GM19372 (cell line): ENCODE measurements around the gene PPFIA4.

Experiments used
- ATAC-seq: cut with Tn5 transposase; IDR thresholded peaks from one replicate; pipeline ENCODE4 v1.9.1; 2021; ENCODE audit warnings: mild to moderate bottlenecking, low read depth, moderate library complexity; ENCODE audit not compliant: unreplicated experiment

The PPFIA4 gene

DNA sequence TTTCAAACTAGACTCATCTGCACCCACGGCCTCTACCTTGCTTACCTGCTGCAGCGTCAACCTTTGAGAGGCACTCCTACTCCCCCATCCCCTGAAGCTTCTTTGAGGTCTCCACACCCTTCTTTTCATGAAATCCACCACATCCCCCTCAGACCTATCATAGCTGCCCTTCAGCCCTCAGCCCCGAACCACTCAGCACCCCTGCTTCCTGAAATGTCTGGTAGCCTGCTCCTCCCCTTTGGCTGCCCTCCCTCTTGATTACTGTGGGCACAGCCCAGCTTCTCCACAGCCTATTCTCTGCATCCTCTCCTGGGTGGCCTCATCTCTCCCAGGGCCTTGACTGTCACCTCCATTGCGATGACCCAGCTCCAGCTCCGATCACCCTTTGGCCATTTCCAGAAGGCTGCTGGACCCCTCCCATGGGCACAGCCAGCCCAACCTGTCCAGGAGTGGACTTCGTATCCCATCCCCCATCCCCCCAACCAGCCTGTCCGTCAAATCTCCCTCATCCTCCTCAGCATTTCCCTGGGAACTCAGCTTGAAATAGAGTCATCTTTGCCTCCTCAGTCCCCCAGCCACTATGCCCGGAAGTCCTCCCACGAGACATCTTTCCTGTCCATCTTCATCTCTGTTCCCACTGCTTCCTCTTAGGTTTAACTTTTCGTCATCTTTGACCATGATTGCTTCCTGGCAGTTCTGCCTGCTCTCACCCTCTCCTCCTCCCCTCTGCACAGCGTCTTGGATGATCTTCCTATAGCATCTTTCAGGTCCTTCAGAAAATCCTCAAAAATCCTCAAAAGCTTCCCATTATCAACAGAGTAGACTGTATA is 95.1 kb downstream of the PPFIA4 start:
- no peak for ATAC-seq

DNA sequence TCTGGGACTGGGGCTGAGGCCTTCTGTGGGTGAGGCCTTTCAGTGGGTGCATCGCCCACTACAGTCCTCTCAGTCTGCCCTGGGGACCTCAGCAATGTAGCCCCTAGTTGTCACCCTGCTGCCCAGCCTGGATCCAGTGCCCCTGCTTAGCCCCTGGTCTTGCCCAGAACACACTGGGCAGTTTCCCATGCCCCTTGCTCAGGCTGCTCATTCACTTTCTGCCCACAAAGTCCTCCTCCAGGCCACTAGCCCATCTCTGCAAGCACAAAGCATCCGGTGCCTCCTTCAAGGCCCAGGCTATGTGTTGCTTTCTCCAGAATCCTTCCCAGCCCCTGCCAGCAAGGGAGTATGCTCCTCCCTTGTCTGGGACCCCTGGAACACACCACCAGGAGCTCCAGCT is 95.9 kb downstream of the PPFIA4 start:
- ATAC-seq = no peak

DNA sequence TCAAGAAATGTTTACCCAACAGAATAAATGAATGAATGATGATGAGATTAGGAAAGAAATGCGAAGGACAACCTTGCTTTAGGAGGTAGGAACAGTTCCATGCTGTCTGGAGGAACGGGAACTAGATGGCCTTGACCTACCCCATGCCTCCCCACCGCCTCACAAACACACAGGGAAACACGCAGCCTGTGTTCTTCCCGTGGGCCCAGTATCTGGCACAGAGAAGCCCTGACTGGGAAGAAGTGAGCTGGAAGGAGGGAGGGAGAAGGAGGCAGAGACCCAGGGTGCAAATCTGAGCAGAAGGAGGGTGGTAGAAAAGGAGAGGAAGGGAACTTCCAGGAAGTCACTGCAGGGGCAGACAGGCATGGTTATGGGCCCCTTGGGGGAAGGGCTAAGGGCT is 97.7 kb downstream of the PPFIA4 start:
- no peak for ATAC-seq

DNA sequence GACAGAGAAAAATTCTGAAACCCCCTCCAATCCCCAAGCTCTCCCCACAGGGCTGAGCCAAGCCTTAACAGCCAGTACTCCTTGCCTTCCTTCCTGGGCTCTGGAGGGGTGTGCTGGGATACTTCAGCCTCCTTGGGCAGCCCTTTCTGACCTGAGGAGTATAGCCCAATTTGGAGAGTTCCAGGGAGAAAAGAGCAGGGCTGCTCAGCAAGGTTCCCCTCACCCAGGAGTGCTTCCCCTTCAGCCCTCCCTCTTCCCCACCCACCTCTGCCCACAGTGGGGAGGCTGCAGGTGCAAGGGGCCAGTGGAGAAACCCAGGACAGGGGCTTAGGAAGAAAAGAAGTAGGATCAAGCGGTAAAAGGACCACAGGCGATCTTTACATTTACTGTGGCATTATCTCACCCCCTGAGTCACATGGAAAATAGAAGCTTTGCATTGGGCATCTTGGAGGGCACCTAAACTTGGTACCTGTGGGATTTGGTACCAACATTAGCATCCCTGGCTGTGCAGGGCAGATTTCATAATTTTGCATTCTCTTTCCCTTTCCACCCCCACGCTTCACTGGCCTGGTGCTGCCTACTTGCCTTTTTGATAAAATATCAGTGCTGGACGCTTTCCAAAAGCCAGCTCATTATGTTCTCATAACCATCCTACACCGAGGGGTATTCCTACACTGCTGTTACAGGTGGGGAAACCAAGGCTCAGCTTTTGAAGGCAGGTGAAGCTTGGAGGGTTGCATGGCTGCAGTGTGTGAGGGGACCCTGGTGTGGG is 98.4 kb downstream of the PPFIA4 start:
- no peak for ATAC-seq

DNA sequence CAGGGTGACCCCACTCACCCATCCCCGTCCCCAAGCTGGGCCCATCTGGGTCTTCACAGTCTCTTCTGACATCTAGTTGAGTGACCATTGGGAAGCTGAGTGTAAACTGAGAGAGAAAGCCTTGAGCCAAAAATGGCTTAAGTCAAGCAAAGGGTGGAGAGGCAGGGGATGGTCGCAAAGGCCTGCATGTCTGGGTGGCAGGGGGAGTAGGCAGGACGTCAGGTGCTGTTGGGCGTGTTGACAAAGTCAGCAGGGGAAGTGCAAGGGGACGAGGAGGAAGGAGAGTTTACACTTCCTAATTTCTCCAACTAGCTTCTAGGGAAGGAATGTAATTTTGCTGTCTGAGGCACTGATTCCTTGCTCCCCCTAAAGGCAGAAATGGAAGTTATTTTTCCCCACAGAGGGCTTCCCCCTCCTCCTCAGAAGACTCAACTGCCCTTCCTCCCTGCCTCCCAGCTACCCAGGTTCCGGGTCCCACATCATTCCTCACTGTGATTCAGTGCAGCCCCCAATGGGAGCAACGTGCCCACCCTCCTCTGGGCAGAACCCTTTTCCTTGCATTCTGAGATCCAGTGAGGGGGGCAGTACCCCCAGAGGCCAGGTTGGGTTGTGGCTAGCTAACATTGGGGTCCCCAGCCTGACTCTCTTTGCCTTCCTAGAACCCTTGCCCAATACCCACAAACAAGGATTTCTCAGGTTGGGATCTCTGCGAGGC is 100.0 kb downstream of the PPFIA4 start:
- ATAC-seq = no peak

DNA sequence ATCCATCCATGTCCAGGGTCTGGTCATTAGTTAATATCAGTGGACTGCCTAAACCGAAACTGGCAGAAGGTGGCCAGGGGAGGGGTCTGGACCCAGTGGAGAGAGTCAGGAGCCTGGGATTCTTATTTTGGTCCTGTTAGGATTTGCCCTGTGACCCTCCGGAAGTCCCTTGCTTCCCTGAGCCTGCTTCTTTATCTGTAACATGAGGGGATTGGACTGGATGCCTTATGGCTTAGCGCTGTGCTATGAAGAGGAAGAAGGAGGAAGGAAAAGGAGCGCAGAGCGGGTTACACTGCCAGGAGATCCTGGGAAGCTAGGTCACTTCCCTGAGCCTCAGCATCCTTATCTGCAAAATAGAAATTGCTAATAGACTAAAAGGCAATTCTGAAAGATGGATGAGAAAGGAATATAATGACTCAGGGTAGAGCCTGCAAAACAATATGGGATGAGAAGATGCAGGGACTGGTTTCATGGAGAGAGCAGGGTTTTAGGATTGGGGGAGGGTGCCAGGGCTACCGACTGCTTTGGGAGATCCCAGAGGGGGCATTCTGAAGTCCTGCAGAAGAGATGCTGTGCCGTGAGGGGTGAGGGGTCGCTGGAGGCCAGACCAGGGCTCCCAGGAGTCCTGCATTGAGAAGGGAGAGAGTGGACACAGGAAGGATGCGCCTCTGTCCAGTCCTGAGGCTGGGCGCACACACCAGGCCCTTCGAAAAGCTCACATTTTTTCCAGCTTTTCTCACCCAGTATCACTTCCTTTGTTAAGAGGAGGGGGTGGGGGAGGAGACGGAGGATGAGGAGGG is 100.8 kb downstream of the PPFIA4 start:
- ATAC-seq = no peak

DNA sequence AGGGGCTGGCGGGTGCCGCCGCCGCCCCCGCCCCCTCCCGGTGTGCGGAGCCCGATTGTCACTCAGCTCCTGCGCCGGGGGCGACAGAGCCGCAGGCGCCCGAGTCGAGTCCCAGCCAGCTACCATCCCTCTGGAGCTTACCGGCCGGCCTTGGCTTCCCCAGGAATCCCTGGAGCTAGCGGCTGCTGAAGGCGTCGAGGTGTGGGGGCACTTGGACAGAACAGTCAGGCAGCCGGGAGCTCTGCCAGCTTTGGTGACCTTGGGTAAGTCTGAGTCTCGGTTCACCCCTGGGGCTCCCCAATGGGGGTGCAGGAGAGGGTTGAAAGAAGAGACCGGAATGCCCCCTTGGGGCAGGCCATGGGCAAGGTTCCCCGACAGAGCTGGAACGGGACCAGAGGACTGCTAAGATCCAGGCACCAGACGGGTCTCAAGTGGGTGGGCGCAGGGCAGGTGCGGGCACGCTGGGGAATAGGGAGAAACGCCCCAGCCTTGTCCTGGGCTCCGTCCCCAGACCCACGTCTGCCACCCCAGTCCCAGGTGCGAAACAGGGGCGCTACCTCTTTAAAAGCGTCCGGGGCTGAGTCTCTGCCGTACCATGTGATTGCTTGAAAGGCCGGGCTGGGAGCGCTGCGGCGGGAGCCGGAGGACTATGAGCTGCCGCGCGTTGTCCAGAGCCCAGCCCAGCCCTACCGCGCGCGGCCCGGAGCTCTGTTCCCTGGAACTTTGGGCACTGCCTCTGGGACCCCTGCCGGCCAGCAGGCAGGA is 101.6 kb downstream of the PPFIA4 start, which contains the start of gene ADORA1:
ADORA1 (plus strand) TSS at position 61 of the 765 bp plus-strand sequence. CDS start 1,116 bp downstream, outside the sequence.
- ATAC-seq = no peak

DNA sequence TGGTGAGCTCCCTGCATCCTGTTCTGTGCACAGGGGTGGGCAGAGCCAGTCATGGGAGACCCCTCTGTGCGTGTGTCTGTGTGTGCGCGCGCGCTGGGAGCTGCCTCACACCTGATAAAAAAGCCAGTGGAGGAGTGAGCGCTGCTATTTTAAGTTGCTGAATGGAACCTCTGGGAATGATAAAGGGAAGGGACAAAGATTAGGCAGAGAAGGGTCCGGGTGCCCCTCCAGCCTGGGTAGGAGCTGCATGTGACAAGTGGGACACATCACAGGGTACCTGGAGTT is 102.1 kb downstream of the PPFIA4 start:
- no peak for ATAC-seq
